Jurkat, Clone E6-1 (cell line): ENCODE measurements around the gene PDGFB.
"Not testable (repeated sequence)": the region's sequence is repeated elsewhere in the genome, so short reads cannot be mapped to it uniquely, and the experiment has no call there.

Experiments
- DNase-seq: peaks from one replicate; pipeline ENCODE4 v3.0.0-alpha.2; 2011; ENCODE audit warnings: low read depth, low spot score
- H3K4me3 ChIP-seq: 2 replicates; pipeline ENCODE4 v1.5.1; 2011; ENCODE audit warnings: mild to moderate bottlenecking, low read length, control low read depth, moderate library complexity

Gene PDGFB

DNA sequence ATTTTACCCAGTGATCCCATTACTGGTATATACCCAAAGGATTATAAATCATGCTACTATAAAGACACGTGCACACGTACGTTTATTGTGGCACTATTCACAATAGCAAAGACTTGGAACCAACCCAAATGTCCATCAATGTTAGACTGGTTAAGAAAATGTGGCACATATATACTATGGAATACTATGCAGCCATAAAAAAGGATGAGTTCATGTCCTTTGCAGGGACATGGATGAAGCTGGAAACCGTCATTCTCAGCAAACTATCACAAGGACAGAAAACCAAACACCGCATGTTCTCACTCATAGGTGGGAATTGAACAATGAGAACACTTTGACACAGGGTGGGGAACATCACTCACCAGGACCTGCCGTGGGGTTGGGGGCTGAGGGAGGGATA is 26.4 kb downstream of the PDGFB start:
- H3K4me3 ChIP-seq, DNase-seq: not testable (repeated sequence)

DNA sequence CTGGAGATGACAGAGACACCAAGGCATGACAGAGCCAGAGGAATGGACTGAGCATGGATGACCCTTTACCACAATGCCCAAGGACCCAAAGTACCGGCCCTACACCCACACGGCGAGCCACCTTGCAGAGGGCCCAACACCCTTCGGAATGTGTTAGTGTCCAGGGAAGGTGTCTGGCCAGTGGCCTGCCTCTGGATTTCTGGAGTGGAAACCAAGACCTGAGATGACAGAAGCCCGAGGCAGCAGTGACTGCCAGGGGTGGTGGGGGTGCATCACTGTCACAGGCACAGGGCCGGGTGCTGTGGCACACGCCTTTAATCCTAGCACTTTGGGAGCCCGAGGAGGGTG is 28.7 kb downstream of the PDGFB start:
- no peak for DNase-seq
- H3K4me3 ChIP-seq, result no peak overlapping the region

DNA sequence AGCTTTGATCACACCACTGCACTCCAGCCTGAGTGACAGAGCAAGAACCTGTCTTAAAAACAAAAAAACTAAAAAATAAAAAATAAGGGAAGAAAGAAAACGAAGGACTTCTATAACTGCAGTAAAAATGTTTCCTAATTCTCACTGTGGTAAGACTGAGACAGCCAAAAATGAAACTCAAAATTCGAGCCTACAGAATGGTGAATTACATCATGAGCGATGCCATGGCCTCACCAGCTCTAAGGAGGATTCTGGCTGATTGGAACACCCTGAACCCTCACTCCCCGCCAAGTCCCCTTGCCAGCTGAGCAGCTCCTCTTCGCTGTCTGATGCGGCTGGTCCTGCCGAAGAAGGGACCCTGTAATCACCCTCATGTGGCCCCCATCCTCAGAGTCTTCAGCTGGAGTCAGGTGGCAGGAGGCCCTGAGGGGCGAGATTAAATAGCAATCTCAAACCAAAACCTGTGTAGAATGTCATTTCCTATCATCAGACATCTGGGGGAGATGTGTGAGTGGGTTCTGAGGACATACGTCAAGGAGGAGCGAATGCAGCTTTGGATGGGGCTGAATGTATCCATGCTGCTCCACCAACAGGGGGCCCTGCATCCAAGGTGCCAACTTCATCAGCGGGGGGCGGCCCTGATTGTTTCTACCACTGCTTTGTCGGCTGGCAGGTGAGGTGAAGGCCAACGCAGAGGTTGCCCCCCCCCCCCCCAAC is 29.2 kb downstream of the PDGFB start:
- no peak overlapping the region for H3K4me3 ChIP-seq
- peak; percentile 22 for DNase-seq

DNA sequence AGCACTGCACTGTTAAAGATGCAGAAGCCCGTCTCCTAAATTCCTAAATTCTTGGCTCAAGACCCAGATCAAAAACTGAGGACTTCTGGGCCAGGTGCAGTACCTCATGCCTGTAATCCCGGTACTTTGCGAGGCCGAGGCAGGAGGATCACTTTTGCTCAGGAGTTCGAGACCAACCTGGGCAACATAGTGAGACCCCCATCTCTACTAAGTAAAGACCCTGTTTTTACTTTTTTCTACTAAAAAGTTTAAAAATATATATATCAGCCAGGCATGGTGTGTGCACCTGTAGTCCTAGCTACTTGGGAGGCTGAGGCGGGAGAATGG is 29.7 kb downstream of the PDGFB start:
- no peak for DNase-seq
- H3K4me3 ChIP-seq, result no peak overlapping the region

DNA sequence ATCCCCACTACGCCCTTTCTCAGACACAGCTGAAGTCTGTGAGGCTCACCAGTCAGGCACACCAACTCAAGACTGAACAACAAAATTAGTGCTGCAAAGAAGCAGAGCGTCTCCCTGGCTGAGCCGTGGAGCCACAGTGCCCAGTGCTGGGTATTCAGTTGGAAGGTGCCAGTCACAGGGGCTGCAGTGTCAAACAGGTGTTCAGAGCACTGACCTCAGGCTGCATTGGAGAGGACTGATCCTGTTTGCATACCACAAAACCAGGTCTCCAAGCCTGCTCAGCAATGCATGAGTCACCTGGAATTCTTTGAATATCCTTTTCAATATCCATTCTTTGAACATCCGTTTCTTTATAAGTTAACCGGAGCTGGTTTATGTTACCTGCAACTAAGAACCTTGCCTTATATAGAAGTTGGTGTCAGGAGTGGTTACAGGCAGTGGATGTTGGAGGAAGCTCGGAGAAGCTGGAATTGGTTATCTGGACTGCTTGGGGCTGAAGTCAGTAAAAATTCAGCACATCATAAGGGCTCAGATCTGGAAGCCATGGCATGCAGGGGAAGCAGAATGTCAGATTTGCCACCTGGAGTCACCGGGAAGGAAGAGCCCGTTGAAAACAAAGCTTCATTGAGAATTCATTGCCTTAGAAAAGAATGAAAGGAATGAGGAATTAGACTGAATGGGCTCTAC is 30.3 kb downstream of the PDGFB start:
- DNase-seq, result no peak
- H3K4me3 ChIP-seq, result no peak overlapping the region

DNA sequence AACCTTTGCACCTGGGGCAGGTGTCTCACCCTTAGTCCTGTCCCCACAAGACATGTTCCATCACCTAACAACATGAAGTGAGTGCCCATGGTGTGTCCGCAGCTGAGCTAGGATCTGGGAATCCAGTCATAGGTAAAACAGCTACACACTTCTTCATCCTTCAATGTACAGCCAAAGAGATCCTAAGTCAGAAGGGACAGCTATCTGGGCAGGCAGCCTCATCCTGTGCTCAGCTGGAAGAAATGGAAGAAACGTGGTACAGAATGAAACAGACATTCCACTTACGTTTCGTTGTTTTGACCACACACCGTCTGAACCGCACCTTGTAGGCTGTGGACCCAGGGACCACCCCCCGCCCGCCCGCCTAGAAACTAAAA is 30.8 kb downstream of the PDGFB start:
- no peak for DNase-seq
- no peak overlapping the region for H3K4me3 ChIP-seq

DNA sequence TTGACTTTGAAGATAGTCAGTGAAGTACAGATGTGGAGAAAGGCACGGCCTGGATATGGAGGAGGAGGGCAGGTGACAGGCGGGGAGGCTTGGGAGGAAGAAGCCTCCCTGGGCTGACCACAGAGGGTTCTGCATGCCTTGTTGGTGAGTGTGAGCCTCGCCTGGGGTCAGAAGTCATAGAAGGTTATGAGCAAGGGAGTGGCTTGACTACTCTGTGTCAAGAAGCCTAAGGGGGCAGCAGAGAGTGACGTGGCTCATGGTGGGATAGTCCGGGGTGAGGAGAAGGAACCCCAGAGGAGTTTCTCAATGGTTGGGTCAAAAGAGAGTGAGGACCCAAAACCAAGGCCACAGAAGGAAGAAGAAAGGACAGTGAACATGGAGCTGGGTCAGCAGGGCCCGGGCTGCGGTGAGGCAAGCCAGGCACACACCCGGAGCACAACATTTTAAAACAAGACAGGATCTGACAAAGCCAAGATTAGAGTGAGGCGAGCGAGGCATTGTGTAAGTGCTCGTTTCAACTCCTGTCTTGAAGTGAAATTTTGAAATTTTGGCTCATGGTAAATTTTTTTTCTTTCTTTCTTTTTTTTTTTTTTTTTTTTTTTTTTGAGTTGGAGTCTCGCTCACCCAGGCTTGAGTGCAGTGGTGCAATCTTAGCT is 31.9 kb downstream of the PDGFB start:
- H3K4me3 ChIP-seq, result no peak overlapping the region
- no peak for DNase-seq

DNA sequence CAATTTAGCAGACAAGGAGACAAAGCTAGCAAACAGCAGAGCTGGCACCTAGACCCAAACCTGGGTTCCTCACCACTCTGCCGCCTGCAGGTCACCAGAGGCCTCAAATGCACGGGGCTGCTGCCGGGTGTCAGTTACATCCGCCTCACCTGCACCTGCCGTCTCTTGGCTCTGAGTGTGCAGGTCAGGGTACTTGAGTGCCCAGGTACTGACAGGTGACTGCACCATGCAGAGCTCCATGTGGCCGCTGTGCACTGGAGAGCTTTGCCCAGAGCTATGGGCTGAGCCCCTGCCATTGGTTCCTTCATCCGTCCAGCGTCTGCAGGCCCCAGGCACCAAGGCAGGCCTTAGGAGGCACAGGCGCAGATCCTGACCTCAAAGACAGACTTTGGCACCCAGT is 35.0 kb downstream of the PDGFB start:
- DNase-seq, result no peak
- H3K4me3 ChIP-seq, result no peak overlapping the region

DNA sequence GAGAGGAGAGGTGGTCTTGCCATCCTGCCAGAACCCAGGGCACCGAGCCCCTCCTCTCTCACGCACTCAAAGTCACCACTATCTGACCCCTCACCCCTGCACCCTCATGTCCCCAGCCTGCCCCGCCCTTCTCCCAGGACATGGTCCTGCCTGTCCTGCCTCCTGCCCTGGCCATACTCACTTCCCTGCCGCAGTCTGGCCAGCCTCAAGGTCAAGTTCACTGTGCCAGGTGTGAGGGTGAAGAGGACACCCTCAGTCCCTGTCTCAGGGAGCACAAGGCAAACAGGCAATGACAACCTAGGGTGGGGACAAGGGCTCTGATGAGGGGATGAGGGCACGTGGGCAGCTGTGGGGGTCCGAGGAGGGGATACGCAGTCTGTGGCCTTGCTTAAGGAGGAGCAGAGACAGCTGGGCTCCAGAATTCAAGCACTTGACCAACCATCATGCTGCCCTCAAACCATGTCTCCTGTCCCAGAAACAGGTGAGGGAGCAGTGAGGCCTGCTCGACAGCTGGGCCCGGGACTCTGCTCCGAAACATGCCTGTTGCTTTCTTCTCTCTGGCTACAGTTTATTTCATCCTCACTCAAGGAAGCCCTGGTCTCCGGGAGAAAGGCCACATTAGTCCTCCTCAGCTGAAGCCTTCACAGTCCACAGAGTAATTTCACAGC is 36.6 kb downstream of the PDGFB start:
- no peak for DNase-seq
- H3K4me3 ChIP-seq, result no peak overlapping the region

DNA sequence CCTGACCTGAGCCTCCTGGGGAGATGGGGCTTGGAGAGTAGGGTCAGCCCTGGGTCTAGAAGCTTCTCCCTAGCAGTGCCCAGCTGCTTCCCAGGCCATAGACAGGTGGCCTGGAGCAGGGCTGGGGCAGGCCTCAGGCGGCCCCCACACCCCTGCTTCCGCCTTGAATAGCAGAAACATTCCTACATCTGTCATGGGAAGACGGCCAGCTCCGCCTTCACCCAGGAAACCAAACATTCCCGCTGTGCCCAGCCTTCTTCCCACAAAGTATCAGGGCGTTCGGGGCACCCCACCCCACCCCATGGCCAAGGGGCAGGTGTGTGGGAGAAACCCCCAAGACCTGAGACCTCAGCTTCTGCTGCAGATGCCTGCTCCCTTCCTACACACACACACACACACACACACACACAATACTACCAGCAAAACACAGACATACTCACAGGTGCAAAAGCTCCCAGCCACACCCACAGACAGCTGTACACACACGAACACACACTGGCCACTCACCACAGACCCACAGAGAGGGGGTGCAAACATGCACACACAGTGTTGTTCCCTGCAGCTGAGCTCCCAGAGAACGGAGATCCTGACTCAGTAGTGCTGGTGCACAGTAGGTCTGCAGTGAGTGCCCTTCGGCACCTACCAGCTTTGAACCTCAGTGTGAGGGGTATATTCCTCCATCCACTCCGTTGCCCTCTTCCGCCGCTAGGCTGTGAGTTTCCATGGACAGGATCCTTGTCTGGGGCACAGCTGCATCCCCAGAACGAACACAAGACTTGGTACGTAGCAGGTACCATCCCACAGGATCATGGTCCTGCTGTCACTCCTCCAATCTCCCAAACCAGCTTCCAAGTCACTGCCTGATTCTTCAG is 37.4 kb downstream of the PDGFB start:
- no peak overlapping the region for H3K4me3 ChIP-seq
- peak; percentile 38 for DNase-seq

DNA sequence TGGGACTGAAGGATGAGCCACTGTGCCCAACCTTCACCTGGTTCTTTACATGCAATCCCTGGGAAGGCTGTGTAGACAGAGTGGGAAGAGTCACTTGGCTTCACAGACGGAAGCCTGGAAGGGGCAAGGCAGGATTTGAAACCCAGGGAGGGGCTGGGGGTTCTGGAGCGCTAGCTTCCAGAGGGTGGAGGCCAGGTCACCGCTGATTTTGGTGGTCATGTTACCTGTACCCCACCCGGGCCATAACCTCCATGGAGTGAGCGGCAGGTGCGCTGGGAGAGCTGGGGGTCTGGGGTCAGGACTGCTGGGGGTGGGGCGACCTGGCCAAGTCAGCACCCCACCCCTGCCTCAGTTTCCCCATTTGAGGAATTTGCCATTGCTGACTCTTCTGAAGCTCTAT is 38.3 kb downstream of the PDGFB start:
- H3K4me3 ChIP-seq, result no peak overlapping the region
- no peak for DNase-seq

DNA sequence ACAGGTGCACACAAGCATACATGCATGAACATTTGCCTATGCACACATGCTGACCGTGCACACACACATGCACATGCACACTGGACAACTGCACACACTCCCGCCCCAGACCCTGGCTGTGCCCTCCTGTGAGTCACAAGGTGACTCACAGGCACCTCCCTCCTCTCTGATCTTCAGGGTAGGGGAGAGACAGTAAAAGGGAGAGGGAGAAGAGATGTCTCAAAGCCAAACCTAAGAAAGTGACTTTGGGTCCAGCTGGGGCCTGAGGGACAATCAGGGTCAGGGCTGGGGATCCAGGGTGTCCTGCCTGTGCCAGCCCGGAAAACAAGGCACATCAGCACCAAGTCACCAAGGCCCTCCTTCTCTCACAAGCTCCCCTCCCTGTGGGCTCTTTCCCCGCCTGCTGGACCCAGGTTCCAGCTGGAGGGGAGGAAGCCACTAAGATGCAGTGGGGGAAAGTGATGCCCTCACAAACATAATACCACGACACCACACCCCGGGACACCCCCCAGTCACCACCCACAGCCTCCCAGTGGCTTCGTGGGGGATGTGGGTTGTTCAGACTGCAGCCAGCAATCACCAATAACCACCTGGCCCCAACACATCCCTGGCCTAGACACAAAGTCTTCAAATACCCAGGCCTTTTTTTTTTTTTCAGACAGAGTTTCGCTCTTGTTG is 39.3 kb downstream of the PDGFB start:
- peak; percentile 65 for DNase-seq
- no peak overlapping the region for H3K4me3 ChIP-seq

DNA sequence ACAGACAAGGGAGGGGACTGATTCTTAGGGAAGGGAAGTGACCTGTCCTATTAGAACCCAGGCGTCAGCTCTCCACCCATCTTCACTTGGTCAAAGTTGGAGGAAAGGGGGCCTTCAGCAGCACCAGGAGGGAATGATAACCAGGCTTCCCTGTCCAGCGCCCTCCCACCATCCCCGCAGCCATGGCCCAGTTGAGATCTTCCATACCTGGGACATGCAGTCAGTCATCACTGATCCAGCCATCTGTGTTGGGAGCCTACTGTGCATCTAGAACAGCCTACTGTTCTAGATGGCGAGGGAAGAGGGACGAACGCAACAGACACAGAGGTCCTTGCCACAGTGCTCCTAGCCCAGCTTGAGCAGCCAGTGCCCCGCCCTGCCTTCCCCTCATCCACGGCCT is 40.6 kb downstream of the PDGFB start:
- DNase-seq, result no peak
- H3K4me3 ChIP-seq, result no peak overlapping the region

DNA sequence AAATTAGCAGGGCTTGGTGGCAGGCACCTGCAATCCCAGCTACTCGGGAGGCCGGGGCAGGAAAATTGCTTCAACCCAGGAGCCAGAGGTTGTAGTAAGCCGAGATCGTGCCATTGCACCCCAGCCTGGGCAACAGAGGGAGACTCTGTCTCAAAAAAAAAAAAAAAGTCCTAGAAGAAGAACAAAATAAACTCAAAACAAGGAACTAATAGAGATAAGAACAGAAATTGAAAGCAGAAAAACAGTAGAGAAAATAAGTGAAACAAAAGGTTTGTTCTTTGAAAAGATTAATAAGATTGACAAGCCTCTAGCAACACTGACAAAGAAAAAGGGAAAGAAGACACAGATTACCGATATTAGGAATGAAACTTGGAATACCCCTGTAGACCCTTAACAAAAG is 47.2 kb downstream of the PDGFB start:
- no peak overlapping the region for H3K4me3 ChIP-seq
- no peak for DNase-seq

DNA sequence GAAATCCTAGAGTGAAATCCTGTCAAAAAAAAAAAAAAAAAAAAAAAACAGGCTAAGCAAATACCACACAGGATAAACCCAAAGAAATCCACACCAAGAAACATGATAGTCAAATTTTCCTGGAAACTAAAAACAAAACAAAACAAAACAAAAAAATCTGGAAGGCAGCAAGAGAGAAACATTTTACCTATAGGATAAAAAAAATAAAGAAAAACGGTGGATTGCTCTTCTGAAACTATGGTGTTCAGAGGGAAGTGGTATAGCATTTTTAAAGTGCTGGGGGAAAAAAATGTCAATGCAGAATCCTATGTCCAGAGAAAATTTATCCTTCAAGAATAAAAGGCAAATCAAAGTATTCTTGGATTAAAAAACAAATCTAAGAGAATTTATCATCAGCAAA is 50.7 kb downstream of the PDGFB start:
- DNase-seq, result no peak
- no peak overlapping the region for H3K4me3 ChIP-seq

DNA sequence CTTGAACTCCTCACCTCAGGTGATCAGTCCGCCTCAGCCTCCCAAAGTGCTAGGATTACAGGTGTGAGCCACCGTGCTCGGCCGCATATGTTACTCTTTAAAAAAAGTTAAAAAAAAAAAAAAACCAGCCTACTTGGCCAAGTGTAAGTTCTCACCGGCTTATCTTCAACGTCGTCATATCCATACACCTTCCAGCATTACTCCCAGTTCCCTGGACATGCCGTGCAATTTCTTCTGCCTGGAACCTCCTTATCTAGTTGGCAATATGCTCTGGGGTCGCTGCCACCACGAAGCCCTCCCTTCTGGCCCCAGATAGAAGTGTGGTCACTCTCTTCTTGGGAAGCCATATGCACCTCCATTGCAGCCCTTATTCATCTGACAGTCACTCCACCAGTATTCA is 56.0 kb downstream of the PDGFB start:
- no peak overlapping the region for H3K4me3 ChIP-seq
- DNase-seq, result no peak

DNA sequence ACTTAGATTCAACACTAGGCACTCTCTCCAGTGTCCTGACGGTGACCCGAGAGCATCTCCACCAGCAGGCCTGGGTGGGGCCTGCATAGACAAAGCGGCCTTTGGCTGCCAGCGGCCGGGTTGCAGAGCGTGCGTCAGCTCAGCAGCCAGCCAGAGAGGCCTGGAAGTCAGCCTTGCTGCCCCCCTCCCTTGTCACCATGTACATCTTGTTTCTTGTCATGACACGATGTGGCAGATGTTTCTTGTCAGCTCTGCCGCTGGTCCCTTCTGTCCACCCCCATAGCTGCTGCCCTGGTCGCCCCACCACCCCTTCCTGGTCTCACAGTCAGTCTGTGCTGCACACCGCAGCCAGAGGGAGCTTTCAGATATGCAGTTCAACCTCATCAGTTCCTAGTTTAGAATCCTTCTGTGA is 59.2 kb downstream of the PDGFB start:
- no peak for DNase-seq
- no peak overlapping the region for H3K4me3 ChIP-seq

DNA sequence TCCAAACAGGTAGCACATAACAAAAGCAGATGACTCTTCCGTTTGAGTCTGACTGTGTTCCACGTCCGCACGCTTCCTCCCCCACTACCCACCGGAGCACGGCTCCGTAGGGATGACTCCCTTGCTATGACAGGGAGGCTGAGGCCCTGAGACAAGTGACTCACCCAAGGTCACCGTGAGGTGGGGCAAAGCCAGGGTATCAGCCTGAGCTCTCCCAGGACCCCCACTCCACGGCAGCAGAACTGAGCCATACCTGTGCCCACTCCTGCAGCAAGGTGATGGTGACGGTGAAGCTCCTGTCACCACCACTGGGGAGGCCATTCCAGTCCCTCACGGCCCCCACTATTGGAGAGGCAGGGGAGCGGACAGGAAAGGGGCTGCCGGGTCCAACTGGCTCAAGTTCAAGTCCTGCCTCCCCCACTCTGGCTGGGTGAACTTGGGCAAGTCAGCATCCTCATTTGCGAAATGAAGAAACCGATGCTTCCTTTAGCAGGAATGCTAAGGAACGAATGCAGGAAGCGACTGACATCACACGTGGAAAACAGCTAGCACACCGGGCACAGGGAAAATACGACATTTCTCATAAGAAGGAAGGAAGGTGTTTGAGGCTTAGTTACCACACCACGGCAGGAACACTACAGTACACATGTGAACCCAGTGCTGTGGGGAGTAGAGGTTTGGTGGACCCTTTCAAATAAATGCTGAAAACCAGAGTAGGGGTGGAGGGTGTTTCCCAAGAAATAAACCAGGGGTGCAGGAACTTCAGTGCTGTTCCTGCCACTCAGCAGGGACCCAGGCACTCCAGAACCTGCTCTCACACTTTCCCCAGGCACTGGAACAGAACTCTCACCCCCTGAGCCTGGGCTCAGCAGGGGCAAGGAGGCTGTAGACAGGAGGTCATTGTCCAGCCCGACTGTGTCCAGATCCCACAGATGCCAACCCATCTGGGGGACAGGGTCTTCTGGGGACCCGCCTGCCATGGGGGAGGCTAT is 59.9 kb downstream of the PDGFB start:
- no peak overlapping the region for H3K4me3 ChIP-seq
- no peak for DNase-seq
